Calu3 (cell line): ENCODE data around the gene ACOXL. TPM values are rescaled to one million over a fixed set of nuclear protein-coding genes. Genes with fewer than 3 reads are reported as not detected.

Experiments used
- BruUV-seq: library from RNA; stranded (reverse); fragments of 400-500 nt; replicated peaks from 2 replicates; lab custom pipeline; 2021; lab: Mats Ljungman, UMichigan
- CTCF ChIA-PET: fragments of 300-600 bp; sonication (Branson Sonifier 250); formaldehyde crosslinking; loops from one replicate; lab custom pipeline; 2022; ENCODE audit warnings: antibody characterized with exemption; lab: Charles Lee
- DNase-seq: peaks from one replicate; pipeline ENCODE4 v3.0.0; 2022
- H3K27ac Mint-ChIP-seq: one replicate; pipeline ENCODE4 v1.8.0; 2022; ENCODE audit warnings: mixed read lengths; ENCODE audit not compliant: unreplicated experiment
- H3K27me3 Mint-ChIP-seq: one replicate; pipeline ENCODE4 v1.8.0; 2022; ENCODE audit warnings: mixed read lengths; ENCODE audit not compliant: unreplicated experiment
- H3K36me3 Mint-ChIP-seq: one replicate; pipeline ENCODE4 v1.8.0; 2022; ENCODE audit warnings: mild to moderate bottlenecking, moderate library complexity, mixed read lengths; ENCODE audit not compliant: insufficient read depth, unreplicated experiment
- H3K4me1 Mint-ChIP-seq: one replicate; pipeline ENCODE4 v1.8.0; 2022; ENCODE audit warnings: mild to moderate bottlenecking, low read depth, mixed read lengths; ENCODE audit not compliant: unreplicated experiment
- H3K4me3 Mint-ChIP-seq: one replicate; pipeline ENCODE4 v1.8.0; 2022; ENCODE audit warnings: mild to moderate bottlenecking, low read depth, moderate library complexity, mixed read lengths; ENCODE audit not compliant: unreplicated experiment
- H3K9me3 Mint-ChIP-seq: one replicate; pipeline ENCODE4 v1.8.0; 2022; ENCODE audit warnings: low read depth, mixed read lengths; ENCODE audit not compliant: unreplicated experiment
- CTCF ChIP-seq: fragments of 200-600 bp; IDR thresholded peaks from one replicate; pipeline ENCODE4 v1.8.0; 2022; ENCODE audit warnings: antibody characterized with exemption; ENCODE audit not compliant: unreplicated experiment
- intact Hi-C: fragments of 100-400 bp; cut with micrococcal nuclease; formaldehyde crosslinking; loops from one replicate; pipeline ENCODE4 v1.10.0; 2022; ENCODE audit not compliant: unreplicated experiment
- total RNA-seq: library from RNA; stranded (reverse); gene quantifications from 2 replicates; pipeline ENCODE4 v1.2.3, GENCODE V29; 2022

ACOXL gene
- total RNA-seq, 1 experiment from 2014 or later, result 2.7 TPM

DNA sequence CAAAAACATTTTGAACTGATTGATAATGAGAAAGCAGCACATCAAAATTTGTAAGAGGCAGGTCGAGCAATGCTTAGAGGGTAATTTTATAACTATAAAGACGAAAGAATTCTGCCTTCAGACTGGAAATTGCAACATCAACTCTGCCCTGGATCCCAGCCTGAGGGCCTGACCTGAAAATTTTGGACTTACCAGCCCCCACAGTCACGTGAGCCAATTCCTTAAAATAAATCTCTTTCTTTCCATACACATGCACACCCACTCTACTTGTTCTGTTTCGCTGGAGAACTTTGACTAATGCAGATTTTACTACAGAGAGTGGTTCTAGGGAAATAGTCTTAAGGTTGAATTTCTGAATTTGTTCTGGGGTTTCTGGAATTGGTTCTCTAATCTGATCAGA lies 14.6 kb upstream of the ACOXL start:
- no peak overlapping the region for H3K27ac Mint-ChIP-seq
- DNase-seq, result no peak
- BruUV-seq, result no TSS peak
- H3K4me3 Mint-ChIP-seq, result no peak overlapping the region
- TF ChIP-seq CTCF, result no peak
- CTCF ChIA-PET, result no interaction called here
- intact Hi-C loops, result no loop called here
- H3K4me1 Mint-ChIP-seq, result no peaks in the 10 kb centered on the region
- peaks cover 91% of the 10 kb centered on the region for H3K27me3 Mint-ChIP-seq
- no peaks in the 10 kb centered on the region for H3K9me3 Mint-ChIP-seq
- H3K36me3 Mint-ChIP-seq, result no peaks in the 10 kb centered on the region

GRCh38 chr2:110718382-110718781 lies 14.0 kb upstream of the ACOXL start:
- no peaks in the 10 kb centered on the region for H3K9me3 Mint-ChIP-seq
- intact Hi-C loops, result no loop called here
- peaks cover 91% of the 10 kb centered on the region for H3K27me3 Mint-ChIP-seq
- H3K36me3 Mint-ChIP-seq, result no peaks in the 10 kb centered on the region
- no peak overlapping the region for H3K27ac Mint-ChIP-seq
- CTCF ChIA-PET, result no interaction called here
- H3K4me1 Mint-ChIP-seq, result no peaks in the 10 kb centered on the region
- no TSS peak for BruUV-seq
- DNase-seq, result no peak
- H3K4me3 Mint-ChIP-seq, result no peak overlapping the region
- TF ChIP-seq CTCF, result no peak

- intact Hi-C loops, result no loop called here
- H3K9me3 Mint-ChIP-seq, result no peaks in the 10 kb centered on the region
- CTCF ChIA-PET, result no interaction called here
- peaks cover 91% of the 10 kb centered on the region for H3K27me3 Mint-ChIP-seq
- no peaks in the 10 kb centered on the region for H3K4me1 Mint-ChIP-seq
- TF ChIP-seq CTCF, result no peak
- DNase-seq, result no peak
- H3K27ac Mint-ChIP-seq, result no peak overlapping the region
- no peak overlapping the region for H3K4me3 Mint-ChIP-seq
- no TSS peak for BruUV-seq
- no peaks in the 10 kb centered on the region for H3K36me3 Mint-ChIP-seq
Observed at GRCh38 chr2:110718990-110719389, 13.4 kb upstream of the ACOXL start.

GRCh38 chr2:110720547-110720946 lies 11.8 kb upstream of the ACOXL start:
- intact Hi-C loops, result no loop called here
- no TSS peak for BruUV-seq
- H3K36me3 Mint-ChIP-seq, result no peaks in the 10 kb centered on the region
- TF ChIP-seq CTCF, result no peak
- CTCF ChIA-PET, result no interaction called here
- H3K27ac Mint-ChIP-seq, result no peak overlapping the region
- peaks cover 91% of the 10 kb centered on the region for H3K27me3 Mint-ChIP-seq
- H3K4me1 Mint-ChIP-seq, result no peaks in the 10 kb centered on the region
- H3K9me3 Mint-ChIP-seq, result no peaks in the 10 kb centered on the region
- DNase-seq, result no peak
- H3K4me3 Mint-ChIP-seq, result no peak overlapping the region

DNA sequence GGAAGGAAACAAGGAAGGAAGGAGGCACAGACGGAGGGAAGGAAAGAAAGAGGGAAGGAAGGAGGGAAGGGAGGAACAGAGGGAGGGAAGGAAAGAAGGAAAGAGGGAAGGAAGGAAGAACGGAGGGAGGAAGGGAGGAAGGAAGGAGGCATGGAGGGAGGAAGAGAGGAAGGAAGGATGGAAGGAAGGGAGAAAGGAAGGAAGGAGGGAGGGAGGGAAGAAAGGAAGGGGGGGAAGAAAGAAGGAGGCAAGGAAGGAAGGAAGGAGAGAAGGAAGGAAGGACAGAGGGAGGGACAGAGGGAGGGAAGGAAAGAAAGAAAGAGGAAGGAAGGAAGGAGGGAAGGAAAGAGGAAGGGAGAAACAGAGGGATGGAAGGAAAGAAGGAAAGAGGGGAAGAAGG lies 7.6 kb upstream of the ACOXL start:
- intact Hi-C loops, result no loop called here
- Mint-ChIP-seq H3K4me3 (no peak overlapping the region), H3K27me3 (peaks cover 78% of the 10 kb centered on the region), H3K27ac (no peak overlapping the region), H3K9me3 (no peaks in the 10 kb centered on the region), H3K4me1 (no peaks in the 10 kb centered on the region), H3K36me3 (no peaks in the 10 kb centered on the region)
- TF ChIP-seq CTCF, result no peak
- BruUV-seq, result no TSS peak
- CTCF ChIA-PET, result no interaction called here
- DNase-seq, result no peak
